GM18867 (cell line): Measurements from ENCODE around the gene RNF40.
A peak's percentile ranks its signal among the peaks of the same experiment; 100 is the strongest.

ENCODE experiments used
- ATAC-seq: cut with Tn5 transposase; IDR thresholded peaks from one replicate; pipeline ENCODE4 v1.9.1; 2021; ENCODE audit warnings: mild to moderate bottlenecking, moderate library complexity; ENCODE audit not compliant: unreplicated experiment

Gene RNF40

DNA sequence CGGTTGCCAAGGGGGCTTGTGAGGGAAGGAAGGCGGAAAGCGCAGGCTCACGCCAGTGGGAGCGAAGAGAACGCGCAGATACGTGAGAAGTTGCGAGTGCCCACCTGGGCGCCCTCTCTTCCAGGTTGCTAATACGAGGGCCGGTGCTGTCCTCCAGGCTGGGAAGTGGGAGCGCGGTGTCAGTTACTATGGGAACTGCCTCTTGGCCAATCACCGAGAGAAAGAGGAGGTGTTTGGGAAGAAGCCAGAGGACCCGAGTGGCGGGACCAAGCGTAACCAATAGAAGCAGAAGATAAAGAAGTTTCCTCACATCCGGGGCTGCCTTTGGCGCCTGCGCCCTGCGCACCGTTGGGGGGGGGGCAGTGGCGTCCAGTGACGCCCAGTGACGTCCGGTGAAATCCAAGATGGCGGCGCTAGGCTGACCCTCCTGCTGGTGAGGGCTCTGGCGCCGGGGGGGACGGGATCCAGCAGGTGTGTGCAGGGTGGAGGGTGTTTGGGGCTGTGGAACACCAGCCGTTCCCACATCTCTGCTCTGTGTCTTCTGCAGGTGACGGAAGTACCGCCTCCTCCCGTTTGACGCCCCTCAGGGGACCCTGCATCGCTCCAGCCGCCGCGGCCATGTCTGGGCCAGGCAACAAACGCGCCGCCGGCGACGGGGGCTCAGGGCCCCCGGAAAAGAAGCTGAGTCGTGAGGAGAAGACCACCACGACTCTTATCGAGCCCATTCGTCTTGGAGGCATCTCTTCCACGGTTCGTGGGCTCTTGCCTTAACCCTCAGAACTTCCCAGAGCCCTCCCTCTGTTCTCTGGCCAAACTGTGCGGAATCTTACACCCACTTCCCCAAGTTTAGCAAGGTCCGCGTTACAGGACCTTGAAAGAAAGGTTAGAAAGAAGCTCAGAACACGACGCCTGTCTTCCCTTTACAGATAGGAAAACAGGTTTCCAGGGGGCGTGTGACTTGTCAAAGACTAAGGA, at the start of gene RNF40, which contains the start of gene CFAP119:
Gene RNF40, plus strand, starts transcription at position 395 of the 975 bp plus-strand sequence. Its CDS starts 224 bp downstream, at position 619.
Gene CFAP119, minus strand, starts transcription at position 135 of the 975 bp plus-strand sequence. CDS start 314 bp downstream, outside the sequence.
- peak; percentile 86 for ATAC-seq

DNA sequence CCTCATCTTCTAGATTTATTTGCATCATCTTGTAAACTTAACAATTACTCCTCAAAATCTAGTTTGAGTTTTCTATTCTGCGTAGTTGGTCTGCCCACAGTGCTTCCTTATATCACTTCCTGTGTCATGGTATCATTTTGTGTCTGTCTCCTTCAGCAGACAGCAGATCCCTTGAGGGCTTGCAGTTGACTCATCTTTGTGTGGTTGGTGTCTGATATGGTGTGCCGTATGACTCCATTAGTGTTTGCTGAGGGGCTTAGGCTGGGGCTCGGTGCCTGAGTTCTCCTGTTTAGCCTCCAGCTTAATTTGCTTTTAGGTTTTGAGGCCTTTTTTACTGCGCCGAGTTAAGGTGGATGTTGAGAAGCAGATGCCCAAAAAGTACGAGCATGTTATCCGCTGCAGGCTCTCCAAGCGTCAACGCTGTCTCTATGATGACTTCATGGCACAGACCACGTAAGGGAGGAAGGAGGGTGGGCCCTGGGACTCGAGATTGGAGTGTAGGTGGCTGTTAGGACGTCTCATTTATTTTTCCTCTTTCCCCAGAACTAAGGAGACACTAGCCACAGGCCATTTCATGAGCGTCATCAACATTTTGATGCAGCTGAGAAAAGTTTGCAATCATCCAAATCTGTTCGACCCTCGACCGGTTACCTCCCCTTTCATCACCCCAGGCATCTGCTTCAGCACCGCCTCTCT, 46.2 kb upstream of the RNF40 start:
- ATAC-seq = no peak

DNA sequence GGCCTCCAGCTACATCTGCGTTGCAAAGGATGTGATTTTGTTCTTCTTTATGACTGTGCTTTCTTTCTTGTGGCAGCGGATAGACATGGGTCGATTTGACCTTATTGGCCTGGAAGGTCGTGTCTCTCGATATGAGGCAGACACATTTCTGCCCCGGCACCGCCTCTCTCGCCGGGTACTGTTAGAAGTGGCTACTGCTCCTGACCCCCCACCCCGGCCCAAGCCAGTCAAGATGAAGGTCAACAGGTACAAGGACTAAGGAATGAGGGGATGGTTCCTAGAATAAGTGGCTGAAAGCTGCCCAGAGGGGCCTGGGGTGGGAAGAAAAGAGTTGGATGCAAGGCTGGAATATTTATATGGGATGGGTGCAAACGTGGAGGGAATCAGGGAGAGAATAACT, 42.0 kb upstream of the RNF40 start:
- ATAC-seq = no peak

DNA sequence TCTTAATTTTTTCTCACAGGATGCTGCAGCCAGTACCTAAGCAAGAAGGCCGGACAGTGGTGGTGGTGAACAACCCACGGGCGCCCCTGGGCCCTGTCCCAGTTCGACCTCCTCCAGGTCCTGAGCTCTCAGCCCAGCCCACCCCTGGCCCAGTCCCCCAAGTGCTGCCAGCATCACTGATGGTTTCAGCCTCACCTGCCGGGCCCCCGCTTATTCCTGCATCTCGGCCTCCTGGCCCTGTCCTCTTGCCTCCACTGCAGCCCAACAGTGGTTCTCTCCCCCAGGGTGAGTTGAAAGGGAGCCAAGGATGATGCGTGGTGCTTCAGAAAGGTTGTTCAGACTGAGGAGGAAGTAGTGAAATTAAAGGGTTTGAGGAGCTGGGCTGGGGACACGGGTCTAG, 41.4 kb upstream of the RNF40 start:
- no peak for ATAC-seq

DNA sequence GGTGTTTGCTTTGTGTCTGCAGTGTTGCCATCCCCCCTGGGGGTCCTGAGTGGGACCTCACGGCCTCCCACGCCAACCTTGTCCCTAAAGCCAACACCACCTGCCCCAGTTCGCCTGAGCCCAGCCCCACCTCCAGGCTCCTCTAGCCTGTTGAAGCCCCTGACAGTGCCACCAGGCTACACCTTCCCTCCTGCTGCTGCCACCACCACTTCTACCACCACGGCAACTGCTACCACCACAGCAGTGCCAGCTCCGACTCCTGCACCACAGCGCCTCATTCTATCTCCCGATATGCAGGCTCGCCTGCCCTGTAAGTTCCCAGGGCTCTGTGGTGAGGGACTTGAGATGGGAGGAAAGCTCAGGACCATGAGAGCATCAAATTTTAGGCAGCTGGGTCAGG, 41.0 kb upstream of the RNF40 start:
- ATAC-seq = no peak

DNA sequence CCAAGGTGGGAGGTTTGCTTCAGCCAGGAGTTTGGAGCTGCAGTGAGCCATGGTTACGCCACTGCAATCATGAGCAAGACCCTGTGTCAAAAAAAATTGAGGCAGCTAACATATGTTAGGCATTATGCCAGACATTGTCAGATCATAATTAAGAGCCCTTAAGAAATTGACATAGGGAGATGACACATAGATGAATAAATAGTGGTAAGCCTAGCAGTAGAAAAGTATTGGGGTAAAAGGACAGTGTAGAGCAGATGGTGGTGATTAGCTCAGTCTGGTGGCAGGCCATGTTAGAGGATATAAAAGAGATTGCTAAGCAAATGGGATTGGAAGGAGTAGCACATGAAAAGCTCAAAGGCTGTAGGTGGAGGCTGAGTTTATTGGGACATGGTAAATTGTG, 40.5 kb upstream of the RNF40 start:
- ATAC-seq = no peak

DNA sequence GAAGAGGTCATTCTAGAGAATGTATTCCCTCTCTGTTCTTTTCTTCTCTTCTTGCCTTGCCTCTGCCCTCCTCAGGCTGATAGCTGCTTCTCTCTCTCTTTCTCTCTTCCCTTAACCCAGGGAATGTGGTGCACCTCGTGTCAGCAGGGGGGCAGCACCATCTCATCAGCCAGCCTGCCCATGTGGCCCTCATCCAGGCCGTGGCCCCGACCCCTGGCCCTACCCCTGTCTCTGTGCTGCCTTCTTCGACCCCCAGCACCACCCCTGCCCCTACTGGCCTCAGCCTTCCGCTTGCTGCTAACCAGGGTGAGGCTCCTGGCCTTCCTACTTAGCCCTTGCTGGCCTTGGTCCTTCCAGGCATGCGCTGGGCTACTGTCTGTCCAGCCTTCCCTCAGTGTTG, 39.7 kb upstream of the RNF40 start:
- ATAC-seq = no peak

DNA sequence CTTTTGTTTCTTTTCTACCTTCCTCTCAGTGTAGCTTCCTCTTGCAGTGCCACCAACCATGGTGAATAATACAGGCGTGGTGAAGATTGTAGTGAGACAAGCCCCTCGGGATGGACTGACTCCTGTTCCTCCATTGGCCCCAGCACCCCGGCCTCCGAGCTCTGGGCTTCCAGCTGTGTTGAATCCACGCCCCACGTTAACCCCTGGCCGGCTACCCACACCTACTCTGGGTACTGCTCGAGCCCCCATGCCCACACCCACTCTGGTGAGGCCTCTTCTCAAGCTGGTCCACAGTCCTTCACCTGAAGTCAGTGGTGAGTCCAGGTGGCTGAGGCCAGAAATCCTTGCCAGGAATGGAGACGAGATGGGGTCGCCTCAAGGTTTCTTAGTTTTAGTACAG, 39.2 kb upstream of the RNF40 start:
- no peak for ATAC-seq

DNA sequence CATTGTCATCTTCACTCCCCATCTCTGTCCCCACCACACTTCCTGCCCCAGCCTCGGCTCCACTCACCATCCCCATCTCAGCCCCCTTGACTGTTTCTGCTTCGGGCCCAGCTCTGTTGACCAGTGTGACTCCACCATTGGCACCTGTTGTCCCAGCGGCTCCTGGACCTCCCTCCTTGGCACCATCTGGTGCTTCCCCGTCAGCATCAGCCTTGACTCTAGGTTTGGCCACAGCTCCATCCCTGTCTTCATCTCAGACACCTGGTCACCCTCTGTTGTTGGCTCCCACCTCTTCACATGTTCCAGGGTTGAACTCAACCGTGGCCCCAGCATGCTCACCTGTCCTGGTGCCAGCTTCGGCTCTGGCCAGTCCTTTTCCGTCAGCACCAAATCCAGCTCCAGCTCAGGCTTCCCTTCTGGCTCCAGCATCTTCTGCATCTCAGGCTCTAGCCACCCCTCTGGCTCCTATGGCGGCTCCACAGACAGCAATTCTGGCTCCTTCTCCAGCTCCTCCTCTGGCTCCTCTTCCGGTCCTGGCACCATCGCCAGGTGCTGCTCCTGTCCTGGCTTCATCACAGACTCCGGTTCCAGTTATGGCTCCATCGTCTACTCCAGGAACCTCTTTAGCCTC, 38.3 kb upstream of the RNF40 start:
- ATAC-seq = no peak

DNA sequence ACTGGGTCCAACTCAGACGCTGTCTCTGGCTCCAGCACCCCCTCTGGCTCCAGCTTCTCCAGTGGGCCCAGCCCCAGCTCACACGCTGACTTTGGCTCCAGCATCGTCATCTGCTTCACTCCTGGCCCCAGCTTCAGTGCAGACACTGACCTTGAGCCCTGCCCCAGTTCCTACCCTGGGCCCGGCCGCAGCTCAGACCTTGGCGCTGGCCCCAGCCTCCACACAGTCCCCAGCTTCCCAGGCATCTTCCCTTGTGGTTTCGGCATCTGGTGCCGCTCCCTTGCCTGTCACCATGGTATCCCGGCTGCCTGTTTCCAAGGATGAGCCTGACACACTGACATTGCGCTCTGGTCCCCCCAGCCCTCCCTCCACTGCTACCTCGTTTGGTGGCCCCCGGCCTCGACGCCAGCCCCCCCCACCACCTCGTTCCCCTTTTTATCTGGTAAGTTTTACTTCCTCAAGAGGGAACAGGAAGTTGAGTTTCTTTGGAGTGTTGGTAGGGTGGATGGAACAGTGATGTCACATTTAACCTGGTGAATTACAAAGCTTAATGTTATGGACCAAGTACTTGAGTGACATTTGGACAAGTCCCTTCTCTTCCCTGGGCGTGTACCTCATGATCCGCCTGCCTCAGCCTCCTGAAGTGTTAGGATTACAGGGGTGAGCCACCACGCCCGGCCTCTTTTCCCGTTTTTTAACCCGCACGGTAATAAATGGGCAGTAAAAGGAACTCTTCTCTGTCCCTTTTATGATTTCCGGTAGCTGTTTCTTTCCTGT, 37.3 kb upstream of the RNF40 start:
- ATAC-seq = no peak

DNA sequence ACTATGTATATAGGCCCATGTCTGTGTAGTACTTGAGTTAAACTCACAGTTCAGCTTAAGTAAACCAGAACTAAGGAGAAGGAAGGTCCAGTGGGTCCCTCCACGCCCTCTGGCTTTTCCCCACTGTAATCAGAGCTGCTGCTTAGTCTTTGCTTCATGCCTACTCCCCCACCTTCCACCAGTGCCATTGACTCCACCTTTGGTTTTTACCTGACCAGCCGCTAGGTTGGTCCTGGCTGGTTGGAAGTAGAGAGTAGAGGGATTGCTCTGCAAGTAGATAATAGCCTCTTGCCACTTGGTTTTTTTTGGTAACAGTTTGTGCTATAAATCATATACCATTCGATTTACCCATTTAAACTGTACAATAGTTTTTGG, 36.7 kb upstream of the RNF40 start:
- no peak for ATAC-seq

DNA sequence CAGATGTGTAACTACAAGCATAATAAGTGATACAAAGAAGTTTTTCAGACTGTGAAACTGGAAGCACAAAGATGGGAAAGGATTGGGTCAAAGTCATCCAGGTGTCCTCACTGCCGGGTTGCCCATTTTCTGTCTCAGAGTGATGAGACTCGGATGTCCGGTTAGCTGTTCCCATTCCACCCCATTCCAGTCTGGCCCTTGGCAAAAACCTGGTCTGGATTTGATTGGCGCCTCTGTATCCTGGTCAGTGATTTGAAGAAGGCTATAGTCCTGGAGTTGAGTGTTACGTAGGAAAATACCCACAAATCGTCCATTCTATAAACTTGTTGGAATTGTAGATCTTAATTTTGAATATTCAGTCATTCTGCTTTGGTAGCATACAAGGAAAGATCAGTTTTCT, 33.8 kb upstream of the RNF40 start:
- ATAC-seq = no peak

DNA sequence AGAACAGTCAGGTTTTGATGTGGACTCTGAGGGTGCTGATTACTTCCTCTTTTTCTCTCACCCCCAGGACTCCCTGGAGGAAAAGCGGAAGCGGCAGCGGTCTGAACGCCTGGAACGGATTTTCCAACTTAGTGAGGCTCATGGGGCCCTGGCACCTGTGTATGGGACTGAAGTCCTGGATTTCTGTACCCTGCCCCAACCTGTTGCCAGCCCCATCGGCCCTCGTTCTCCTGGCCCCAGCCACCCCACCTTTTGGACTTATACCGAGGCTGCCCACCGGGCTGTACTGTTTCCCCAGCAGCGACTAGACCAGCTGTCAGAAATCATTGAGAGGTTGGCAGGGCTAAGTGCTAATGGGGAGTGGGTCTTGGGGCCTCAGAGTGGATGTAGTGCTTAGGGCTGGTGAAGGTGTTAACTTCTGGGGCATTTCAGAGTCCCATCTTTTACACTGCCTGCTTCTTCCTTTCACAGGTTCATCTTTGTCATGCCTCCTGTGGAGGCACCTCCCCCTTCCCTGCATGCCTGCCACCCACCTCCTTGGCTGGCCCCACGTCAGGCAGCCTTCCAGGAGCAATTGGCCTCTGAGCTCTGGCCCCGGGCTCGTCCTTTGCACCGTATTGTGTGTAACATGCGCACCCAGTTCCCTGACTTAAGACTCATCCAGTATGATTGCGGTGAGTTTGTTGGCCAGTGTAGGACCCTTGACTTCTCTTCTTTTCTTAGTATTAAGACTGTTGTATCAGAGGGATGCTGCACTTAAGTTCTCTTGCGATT, 33.0 kb upstream of the RNF40 start:
- no peak for ATAC-seq

DNA sequence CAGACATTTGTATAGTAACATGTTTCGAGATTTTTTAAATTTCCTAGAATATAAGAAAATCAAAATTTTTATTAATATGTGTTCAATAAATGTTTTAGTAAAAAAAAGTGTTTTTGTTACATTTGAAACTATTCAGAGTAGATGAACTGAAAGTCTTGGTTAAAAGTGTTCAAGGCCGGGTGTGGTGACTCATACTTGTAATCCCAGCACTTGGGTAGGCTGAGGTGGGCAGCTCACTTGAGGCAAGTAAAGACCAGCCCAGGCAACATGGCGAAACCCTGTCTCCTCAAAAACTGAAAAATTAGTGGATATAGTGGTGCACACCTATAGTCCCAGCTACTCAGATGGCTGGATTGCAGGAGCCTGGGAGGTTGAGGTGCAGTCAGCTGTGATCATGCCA, 30.7 kb upstream of the RNF40 start:
- ATAC-seq = no peak

DNA sequence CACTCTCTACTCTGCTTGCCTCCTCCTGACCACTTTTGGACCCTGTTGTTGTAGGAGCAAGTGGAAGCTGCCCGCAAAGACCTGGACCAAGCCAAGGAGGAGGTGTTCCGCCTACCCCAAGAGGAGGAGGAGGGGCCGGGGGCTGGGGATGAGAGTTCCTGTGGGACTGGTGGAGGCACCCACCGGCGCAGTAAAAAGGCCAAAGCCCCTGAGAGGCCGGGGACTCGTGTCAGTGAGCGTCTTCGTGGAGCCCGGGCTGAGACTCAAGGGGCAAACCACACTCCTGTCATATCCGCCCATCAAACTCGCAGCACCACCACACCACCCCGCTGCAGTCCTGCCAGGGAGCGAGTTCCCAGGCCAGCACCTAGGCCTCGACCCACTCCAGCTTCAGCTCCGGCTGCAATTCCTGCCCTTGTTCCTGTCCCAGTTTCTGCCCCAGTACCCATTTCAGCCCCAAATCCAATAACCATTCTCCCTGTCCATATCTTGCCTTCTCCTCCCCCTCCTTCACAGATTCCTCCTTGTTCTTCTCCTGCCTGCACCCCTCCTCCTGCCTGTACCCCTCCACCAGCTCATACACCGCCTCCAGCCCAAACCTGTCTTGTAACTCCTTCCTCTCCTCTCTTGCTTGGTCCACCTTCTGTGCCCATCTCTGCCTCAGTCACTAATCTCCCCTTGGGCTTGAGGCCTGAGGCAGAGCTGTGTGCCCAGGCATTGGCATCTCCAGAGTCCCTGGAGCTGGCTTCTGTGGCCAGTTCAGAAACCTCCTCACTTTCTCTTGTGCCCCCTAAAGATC, 24.9 kb upstream of the RNF40 start:
- ATAC-seq = no peak

DNA sequence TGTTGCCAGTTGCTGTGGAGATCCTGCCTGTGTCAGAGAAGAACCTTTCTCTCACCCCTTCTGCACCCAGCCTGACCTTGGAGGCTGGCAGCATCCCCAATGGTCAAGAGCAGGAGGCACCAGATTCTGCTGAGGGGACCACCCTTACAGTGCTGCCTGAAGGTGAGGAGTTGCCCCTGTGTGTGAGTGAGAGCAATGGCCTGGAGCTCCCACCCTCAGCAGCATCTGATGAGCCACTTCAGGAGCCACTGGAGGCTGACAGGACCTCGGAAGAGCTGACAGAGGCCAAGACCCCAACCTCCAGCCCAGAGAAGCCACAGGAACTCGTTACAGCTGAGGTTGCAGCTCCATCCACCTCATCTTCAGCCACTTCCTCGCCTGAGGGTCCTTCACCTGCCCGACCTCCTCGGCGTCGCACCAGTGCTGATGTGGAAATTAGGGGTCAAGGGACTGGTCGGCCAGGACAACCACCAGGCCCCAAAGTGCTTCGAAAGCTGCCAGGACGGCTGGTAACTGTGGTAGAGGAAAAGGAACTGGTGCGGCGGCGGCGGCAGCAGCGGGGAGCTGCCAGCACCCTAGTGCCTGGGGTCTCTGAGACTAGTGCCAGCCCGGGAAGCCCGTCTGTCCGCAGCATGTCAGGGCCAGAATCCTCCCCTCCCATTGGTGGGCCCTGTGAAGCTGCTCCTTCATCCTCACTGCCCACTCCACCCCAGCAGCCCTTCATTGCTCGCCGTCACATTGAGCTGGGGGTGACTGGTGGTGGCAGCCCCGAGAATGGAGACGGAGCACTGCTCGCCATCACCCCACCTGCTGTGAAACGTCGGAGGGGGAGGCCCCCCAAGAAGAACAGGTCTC, 24.1 kb upstream of the RNF40 start:
- no peak for ATAC-seq

DNA sequence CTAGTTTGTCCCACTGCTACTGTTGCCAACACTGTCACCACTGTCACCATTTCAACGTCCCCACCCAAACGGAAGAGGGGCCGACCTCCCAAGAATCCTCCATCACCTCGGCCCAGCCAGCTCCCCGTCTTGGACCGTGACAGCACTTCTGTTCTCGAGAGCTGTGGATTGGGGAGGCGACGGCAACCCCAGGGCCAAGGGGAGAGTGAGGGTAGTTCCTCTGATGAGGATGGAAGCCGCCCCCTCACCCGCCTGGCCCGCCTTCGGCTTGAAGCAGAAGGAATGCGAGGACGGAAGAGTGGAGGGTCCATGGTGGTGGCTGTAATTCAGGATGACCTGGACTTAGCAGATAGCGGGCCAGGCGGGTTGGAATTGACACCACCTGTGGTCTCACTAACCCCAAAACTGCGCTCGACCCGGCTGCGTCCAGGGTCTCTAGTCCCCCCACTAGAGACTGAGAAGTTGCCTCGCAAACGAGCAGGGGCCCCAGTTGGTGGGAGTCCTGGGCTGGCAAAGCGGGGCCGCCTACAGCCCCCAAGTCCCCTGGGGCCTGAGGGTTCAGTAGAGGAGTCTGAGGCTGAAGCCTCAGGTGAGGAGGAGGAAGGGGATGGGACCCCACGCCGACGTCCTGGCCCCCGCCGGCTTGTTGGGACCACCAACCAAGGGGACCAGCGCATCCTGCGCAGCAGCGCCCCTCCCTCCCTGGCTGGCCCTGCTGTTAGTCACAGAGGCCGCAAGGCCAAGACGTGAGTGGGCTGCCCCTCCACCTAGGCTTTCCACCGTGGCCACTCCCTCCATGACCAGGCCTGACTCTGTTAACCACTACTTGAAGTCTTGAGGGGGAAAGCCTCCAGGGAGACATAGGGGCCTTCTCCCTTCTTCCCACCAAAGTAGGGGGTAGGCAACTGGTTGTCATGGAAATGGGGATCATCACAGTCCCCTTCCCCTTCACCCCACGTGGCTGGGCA, 22.9 kb upstream of the RNF40 start:
- ATAC-seq = no peak
